HepG2 (cell line): ENCODE measurements around the gene ZNF772. TPM values are rescaled to one million over a fixed set of nuclear protein-coding genes. Genes with fewer than 3 reads are reported as not detected.
"Not testable (repeated sequence)": the region's sequence is repeated elsewhere in the genome, so short reads cannot be mapped to it uniquely, and the experiment has no call there.

Experiments used
- ATAC-seq: fragments of 200-7000 bp; cut with Tn5 transposase; 3 replicates; pipeline ENCODE4 v1.9.1; 2020; ENCODE audit warnings: mild to moderate bottlenecking, moderate library complexity
- BruUV-seq: library from RNA; stranded (reverse); fragments of 400-500 nt; replicated peaks from 2 replicates; lab custom pipeline; 2021; lab: Mats Ljungman, UMichigan
- CTCF ChIA-PET: fragments of 300-600 bp; formaldehyde crosslinking; extraction: SDS; loops from one replicate; lab custom pipeline; 2021; ENCODE audit warnings: low total read pairs, inconsistent platforms, low intra/inter-chr PET ratio; lab: Yijun Ruan, JAX
- POLR2A ChIA-PET: fragments of 350-600 bp; sonication (Branson Sonifier 250); formaldehyde crosslinking; loops from one replicate; lab custom pipeline; 2020; ENCODE audit warnings: antibody characterized with exemption, inconsistent platforms; lab: Yijun Ruan, JAX
- DNase-seq: peaks from one replicate; pipeline ENCODE4 v3.0.0-alpha.2; 2015; ENCODE audit warnings: low spot score
- FAIRE-seq: peaks from 3 replicates; lab custom pipeline; 2011; peaks lifted over from hg19 to GRCh38; lab: Jason Lieb, UNC
- H2AFZ ChIP-seq: one replicate; pipeline ENCODE4 v1.6.1; 2011; ENCODE audit warnings: low read length, inconsistent platforms
- H3K27ac ChIP-seq: fragments of 300-600 bp; 3 replicates; pipeline ENCODE4 v1.8.0; 2011; ENCODE audit warnings: mixed run types, mild to moderate bottlenecking, mixed read lengths, low read length, inconsistent platforms; ENCODE audit not compliant: insufficient read depth; ENCODE audit errors: extremely low read length
- H3K27me3 ChIP-seq, 2 experiments: fragments of 200-600 bp in 1 of 2; 2 replicates in 1 of 2; 3 replicates in 1 of 2; pipeline versions ENCODE4 v1.6.0 to v1.8.0; 2011; ENCODE audit warnings: low read length in 2 of 2, mild to moderate bottlenecking in 2 of 2, moderate library complexity in 2 of 2, inconsistent platforms in 1 of 2; ENCODE audit not compliant: insufficient read depth in 2 of 2, control insufficient read depth in 1 of 2
- H3K36me3 ChIP-seq, 2 experiments: fragments of 200-600 bp in 1 of 2; replicated peaks in 1 of 2; 2 replicates in 1 of 2; 3 replicates in 1 of 2; pipeline versions ENCODE4 v1.5.1 to v1.8.0; 2011; ENCODE audit warnings: low read length in 2 of 2, inconsistent platforms in 1 of 2; ENCODE audit not compliant: insufficient read depth in 2 of 2, control insufficient read depth in 1 of 2
- H3K4me1 ChIP-seq: 2 replicates; pipeline ENCODE4 v1.5.1; 2012; ENCODE audit warnings: low read length, inconsistent platforms; ENCODE audit not compliant: insufficient read depth
- H3K4me2 ChIP-seq: 2 replicates; pipeline ENCODE4 v1.6.0; 2011; ENCODE audit warnings: low read depth, low read length, inconsistent platforms
- H3K4me3 ChIP-seq, 3 experiments: fragments of 200-600 bp in 1 of 3; sonication (generic), shearing (Covaris generic) in 1 of 3; replicated peaks in 1 of 3; 2 replicates each; pipeline ENCODE4 v1.5.1; 2011 to 2016; ENCODE audit warnings: low read length in 3 of 3, inconsistent platforms in 2 of 3, low read depth in 2 of 3, mild to moderate bottlenecking in 2 of 3, control low read depth in 1 of 3, mixed read lengths in 1 of 3; ENCODE audit not compliant: insufficient read depth in 1 of 3
- H3K79me2 ChIP-seq: one replicate; pipeline ENCODE4 v1.6.1; 2011; ENCODE audit warnings: low read length, inconsistent platforms; ENCODE audit not compliant: insufficient read depth
- H3K9ac ChIP-seq: 2 replicates; pipeline ENCODE4 v1.6.0; 2011; ENCODE audit warnings: mild to moderate bottlenecking, low read depth, low read length, inconsistent platforms; ENCODE audit not compliant: insufficient read depth
- H3K9me3 ChIP-seq: 2 replicates; pipeline ENCODE4 v1.5.1; 2012; ENCODE audit warnings: mild to moderate bottlenecking, low read length
- H4K20me1 ChIP-seq: 2 replicates; pipeline ENCODE4 v1.6.0; 2011; ENCODE audit warnings: inconsistent platforms, mild to moderate bottlenecking, low read length, moderate library complexity; ENCODE audit not compliant: insufficient read depth
- CREM ChIP-seq, 2 experiments: sonication (generic) in 1 of 2; formaldehyde crosslinking in 1 of 2; IDR thresholded peaks; 2 replicates each; pipeline versions ENCODE4 v1.4.0 to v1.6.1; 2016 to 2020; ENCODE audit warnings: antibody characterized with exemption in 1 of 2, mild to moderate bottlenecking in 1 of 2, missing genetic modification reagents in 1 of 2
- ELF1 ChIP-seq: sonication (generic); formaldehyde crosslinking; IDR thresholded peaks from 2 replicates; pipeline ENCODE4 v1.4.0; 2020; ENCODE audit warnings: missing genetic modification reagents
- GATAD1 ChIP-seq: IDR thresholded peaks from 2 replicates; pipeline ENCODE4 v1.6.1; 2016; ENCODE audit warnings: missing genetic modification reagents, missing compliant biosample characterization
- IRX3 ChIP-seq: sonication (generic); formaldehyde crosslinking; IDR thresholded peaks from 2 replicates; pipeline ENCODE4 v1.8.1; 2023; ENCODE audit warnings: mild to moderate bottlenecking, low read depth, missing genetic modification reagents, borderline replicate concordance
- NFYC ChIP-seq: IDR thresholded peaks from 2 replicates; pipeline ENCODE4 v1.6.1; 2016; ENCODE audit warnings: missing genetic modification reagents, missing compliant biosample characterization
- RBAK ChIP-seq: sonication (generic); formaldehyde crosslinking; IDR thresholded peaks from 2 replicates; pipeline ENCODE4 v1.5.1; 2020; ENCODE audit warnings: mild to moderate bottlenecking, missing genetic modification reagents
- SAP130 ChIP-seq: IDR thresholded peaks from 2 replicates; pipeline ENCODE4 v1.6.1; 2016; ENCODE audit warnings: low read depth
- STAT5B ChIP-seq: sonication (generic); formaldehyde crosslinking; IDR thresholded peaks from 2 replicates; pipeline ENCODE4 v1.4.0; 2020; ENCODE audit warnings: missing genetic modification reagents
- SUZ12 ChIP-seq: fragments of 150-350 bp; IDR thresholded peaks from 2 replicates; pipeline ENCODE4 v1.6.1; 2014; ENCODE audit warnings: low read depth, low read length
- ZNF547 ChIP-seq: sonication (generic); formaldehyde crosslinking; IDR thresholded peaks from 2 replicates; pipeline ENCODE4 v1.5.1; 2020; ENCODE audit warnings: mild to moderate bottlenecking, missing genetic modification reagents
- ZNF550 ChIP-seq: sonication (generic); formaldehyde crosslinking; IDR thresholded peaks from 2 replicates; pipeline ENCODE4 v1.4.0; 2020; ENCODE audit warnings: mild to moderate bottlenecking, missing genetic modification reagents, borderline replicate concordance
- WGBS: methylation state at CpG from one replicate; pipeline ENCODE4 v1.1.6; 2017; ENCODE audit warnings: low lambda C conversion rate; 5-methylcytosine and 5-hydroxymethylcytosine counted together
- in situ Hi-C: cut with HindIII; loops from 2 replicates; pipeline ENCODE4 v1.10.0; 2017; ENCODE audit warnings: low pct_unique_long_range_greater_than_20kb; ENCODE audit not compliant: extremely low pct_ligation_motif_present
- intact Hi-C: fragments of 100-400 bp; cut with micrococcal nuclease; formaldehyde crosslinking; loops from one replicate; pipeline ENCODE4 v1.10.0; 2022; ENCODE audit not compliant: unreplicated experiment
- polyA plus RNA-seq, 8 experiments: library from polyadenylated mRNA; depleted of rRNA in 3 of 8; stranded (reverse) in 7 of 8; unstranded in 1 of 8; fragments of >200 nt; fragmentation: Illumina TruSeq in 4 of 8; extraction: Trizol in 4 of 8; gene quantifications; 2 replicates each; pipeline versions ENCODE4 v1.2.1 to v1.2.3, GENCODE V29; 2011 to 2016; ENCODE audit warnings: low read depth in 4 of 8, missing spikeins in 1 of 8, mixed read lengths in 1 of 8; ENCODE audit not compliant: insufficient read depth in 1 of 8
- total RNA-seq, 5 experiments: library from RNA; depleted of rRNA; stranded (reverse); fragments of >200 nt; fragmentation: Illumina TruSeq; extraction: Trizol; gene quantifications; 2 replicates each; pipeline ENCODE4 v1.2.3, GENCODE V29; 2016; ENCODE audit warnings: low read depth in 1 of 5
- TF ChIP-seq, protein P1 (sequence below): sonication (generic); formaldehyde crosslinking; IDR thresholded peaks from 2 replicates; pipeline ENCODE4 v1.4.0; 2020; ENCODE audit warnings: missing genetic modification reagents
- TF ChIP-seq, protein P2 (sequence below): sonication (generic); formaldehyde crosslinking; IDR thresholded peaks from 2 replicates; pipeline ENCODE4 v1.5.1; 2020; ENCODE audit warnings: missing genetic modification reagents, mild to moderate bottlenecking, borderline replicate concordance
- TF ChIP-seq, protein P3 (sequence below): sonication (generic); formaldehyde crosslinking; IDR thresholded peaks from 2 replicates; pipeline ENCODE4 v1.4.0; 2020; ENCODE audit warnings: missing genetic modification reagents, borderline replicate concordance

The ZNF772 gene
- total and polyA plus RNA-seq, 2 of the 13 experiments (the other 11 are each of a cell fraction or from before 2014, with no cell fraction given): 3.1 to 17.2 TPM

DNA sequence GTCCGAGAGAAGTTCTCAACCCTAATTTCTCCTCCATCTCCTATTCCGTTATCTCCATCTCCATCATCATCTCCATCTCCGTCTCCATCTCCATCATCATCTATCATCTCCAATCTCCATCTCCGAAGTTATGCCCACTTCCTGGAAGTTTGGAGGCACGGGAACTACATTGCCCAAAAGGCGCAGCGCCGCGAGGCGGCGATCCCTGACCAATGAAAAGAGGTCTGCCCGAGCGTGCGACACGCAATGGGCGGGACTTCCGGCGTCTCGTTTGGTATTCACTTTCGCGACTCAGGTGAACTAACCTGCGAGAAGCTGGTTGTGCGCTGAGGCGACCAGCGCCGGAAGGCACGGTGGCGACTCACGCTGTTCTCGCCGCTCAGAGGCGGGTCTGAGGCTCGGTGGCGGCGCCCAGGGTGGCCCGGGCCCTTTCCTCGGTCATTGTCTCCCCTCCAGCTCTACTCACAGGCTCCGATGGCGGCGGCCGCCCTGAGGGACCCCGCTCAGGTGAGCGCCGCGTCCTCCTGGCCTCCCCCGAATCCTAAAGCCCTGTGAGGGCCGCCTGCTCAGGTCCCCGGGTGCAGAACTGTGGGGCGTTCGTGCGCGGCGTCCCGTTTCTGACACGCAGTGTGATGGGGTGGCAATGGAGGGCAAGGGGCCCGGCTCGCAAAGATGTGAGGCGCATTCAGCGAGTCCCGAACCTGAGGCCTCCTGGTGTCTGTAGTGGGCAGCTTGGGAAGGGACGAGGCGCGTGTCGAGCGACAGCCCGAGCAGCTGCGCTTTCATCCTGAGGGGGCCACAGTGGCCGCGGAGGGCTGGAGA is 10.3 kb upstream of the ZNF772 start, which contains the start of gene ZNF419 (continued):
- TF ChIP-seq CREM (IDR thresholded peaks at IDR 0.05): peak; percentile 96
- TF ChIP-seq CREM (CRISPR knock-in tag; IDR thresholded peaks at IDR 0.05): not testable (repeated sequence)
- peak; percentile 99 for TF ChIP-seq NFYC (CRISPR knock-in tag)
- peak; percentile 92 for TF ChIP-seq SAP130 (CRISPR knock-in tag)
- peak; percentile 100 for TF ChIP-seq ELF1
- peak; percentile 80 for TF ChIP-seq SUZ12
- TF ChIP-seq, protein P1, sequence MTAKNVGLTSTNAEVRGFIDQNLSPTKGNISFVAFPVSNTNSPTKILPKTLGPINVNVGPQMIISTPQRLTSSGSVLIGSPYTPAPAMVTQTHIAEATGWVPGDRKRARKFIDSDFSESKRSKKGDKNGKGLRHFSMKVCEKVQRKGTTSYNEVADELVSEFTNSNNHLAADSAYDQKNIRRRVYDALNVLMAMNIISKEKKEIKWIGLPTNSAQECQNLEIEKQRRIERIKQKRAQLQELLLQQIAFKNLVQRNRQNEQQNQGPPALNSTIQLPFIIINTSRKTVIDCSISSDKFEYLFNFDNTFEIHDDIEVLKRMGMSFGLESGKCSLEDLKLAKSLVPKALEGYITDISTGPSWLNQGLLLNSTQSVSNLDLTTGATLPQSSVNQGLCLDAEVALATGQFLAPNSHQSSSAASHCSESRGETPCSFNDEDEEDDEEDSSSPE: peak; percentile 18; the same call in 1 of the 2 replicates

DNA sequence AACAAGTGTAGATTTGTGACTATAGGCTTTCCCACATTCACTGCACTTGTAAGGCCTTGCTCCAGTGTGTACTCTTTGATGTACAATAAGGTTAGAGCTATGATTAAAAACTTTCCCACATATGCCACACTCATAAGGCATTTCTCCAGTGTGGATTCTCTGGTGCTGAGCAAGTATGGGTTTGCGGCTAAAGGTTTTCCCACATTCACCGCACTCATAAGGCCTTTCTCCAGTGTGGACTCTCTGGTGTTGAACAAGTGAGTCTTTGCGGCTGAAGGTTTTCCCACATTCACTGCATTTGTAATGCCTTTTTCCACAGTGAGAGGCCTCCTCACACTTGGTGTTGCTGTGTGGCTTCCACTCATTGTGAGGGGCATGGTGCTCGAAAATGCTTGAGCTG is 3.7 kb downstream of the ZNF772 start:
- no peak for ATAC-seq
- ChIA-PET CTCF (no interaction called here), POLR2A (no interaction called here)
- no TSS peak for BruUV-seq
- H3K4me1 ChIP-seq: peaks cover 32% of the 10 kb centered on the region
- no peak overlapping the region for H3K9ac ChIP-seq
- no peaks in the 10 kb centered on the region for H3K9me3 ChIP-seq
- no peak overlapping the region for H3K27ac ChIP-seq
- WGBS: 100% methylated on average over 4 of the region's 4 CpGs
- in situ Hi-C loops: no loop called here
- FAIRE-seq: no peak
- H3K27me3 ChIP-seq: no peaks in the 10 kb centered on the region; a peak in 1 of 5 replicates
- H3K4me3 ChIP-seq: no peak overlapping the region
- peaks cover 6 to 29% of the 10 kb centered on the region in 2 experiments for H3K36me3 ChIP-seq
- H2AFZ ChIP-seq: no peak overlapping the region
- no peaks in the 10 kb centered on the region for H4K20me1 ChIP-seq
- DNase-seq: no peak
- H3K4me2 ChIP-seq: no peak overlapping the region
- intact Hi-C loops: no loop called here
- H3K79me2 ChIP-seq: peaks cover 26% of the 10 kb centered on the region
- no peak for TF ChIP-seq IRX3 (CRISPR knock-in tag)
- TF ChIP-seq, protein P2, sequence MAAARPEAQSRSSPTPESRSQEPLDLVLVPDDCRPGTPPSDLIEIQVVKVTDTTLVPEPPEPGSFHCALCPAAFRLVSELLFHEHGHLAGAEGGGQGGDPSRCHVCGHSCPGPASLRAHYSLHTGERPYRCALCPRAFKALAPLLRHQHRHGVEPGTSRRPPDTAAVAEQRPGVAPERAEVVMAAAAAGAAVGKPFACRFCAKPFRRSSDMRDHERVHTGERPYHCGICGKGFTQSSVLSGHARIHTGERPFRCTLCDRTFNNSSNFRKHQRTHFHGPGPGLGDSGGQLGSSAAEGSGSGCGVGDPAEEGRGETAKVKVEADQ (CRISPR knock-in tag): no peak
- no peak for TF ChIP-seq RBAK
- TF ChIP-seq, protein P3, sequence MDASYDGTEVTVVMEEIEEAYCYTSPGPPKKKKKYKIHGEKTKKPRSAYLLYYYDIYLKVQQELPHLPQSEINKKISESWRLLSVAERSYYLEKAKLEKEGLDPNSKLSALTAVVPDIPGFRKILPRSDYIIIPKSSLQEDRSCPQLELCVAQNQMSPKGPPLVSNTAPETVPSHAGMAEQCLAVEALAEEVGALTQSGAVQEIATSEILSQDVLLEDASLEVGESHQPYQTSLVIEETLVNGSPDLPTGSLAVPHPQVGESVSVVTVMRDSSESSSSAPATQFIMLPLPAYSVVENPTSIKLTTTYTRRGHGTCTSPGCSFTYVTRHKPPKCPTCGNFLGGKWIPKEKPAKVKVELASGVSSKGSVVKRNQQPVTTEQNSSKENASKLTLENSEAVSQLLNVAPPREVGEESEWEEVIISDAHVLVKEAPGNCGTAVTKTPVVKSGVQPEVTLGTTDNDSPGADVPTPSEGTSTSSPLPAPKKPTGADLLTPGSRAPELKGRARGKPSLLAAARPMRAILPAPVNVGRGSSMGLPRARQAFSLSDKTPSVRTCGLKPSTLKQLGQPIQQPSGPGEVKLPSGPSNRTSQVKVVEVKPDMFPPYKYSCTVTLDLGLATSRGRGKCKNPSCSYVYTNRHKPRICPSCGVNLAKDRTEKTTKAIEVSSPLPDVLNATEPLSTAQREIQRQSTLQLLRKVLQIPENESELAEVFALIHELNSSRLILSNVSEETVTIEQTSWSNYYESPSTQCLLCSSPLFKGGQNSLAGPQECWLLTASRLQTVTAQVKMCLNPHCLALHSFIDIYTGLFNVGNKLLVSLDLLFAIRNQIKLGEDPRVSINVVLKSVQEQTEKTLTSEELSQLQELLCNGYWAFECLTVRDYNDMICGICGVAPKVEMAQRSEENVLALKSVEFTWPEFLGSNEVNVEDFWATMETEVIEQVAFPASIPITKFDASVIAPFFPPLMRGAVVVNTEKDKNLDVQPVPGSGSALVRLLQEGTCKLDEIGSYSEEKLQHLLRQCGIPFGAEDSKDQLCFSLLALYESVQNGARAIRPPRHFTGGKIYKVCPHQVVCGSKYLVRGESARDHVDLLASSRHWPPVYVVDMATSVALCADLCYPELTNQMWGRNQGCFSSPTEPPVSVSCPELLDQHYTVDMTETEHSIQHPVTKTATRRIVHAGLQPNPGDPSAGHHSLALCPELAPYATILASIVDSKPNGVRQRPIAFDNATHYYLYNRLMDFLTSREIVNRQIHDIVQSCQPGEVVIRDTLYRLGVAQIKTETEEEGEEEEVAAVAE (CRISPR knock-in tag): no peak
- TF ChIP-seq STAT5B (CRISPR knock-in tag): no peak
- TF ChIP-seq ZNF547 (CRISPR knock-in tag): no peak
- TF ChIP-seq ZNF550: no peak
- TF ChIP-seq GATAD1: no peak
